ENCODE measurements around the gene CADM2. TPM values are rescaled to one million over a fixed set of nuclear protein-coding genes. Genes with fewer than 3 reads are reported as not detected.
"Not testable (repeated sequence)": the region's sequence is repeated elsewhere in the genome, so short reads cannot be mapped to it uniquely, and the experiment has no call there.

The CADM2 gene
- total RNA-seq, 2 experiments from 2014 or later: 0.47 to 0.62 TPM

DNA sequence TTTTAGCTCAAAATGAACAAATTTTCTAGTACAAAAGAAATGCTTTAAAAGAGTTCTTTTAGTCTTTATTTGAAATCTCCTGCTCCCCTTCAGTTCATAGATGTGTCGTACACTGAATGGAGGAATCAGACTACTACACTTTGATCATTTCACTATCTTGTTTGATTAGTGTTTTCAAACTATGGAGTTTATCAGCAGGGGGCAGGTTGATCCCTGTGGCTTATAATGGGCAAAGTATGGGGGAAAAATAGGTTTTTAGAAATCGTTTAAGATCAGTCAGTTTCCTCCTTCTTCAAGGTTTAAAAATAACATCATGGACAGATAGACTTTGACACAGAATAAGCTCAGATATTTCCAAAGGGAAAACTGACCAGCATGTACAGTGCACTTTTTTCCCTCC lies 701.7 kb downstream of the CADM2 start:
- H3K9me3 Mint-ChIP-seq: peaks cover 1% of the 10 kb centered on the region
- H3K27ac Mint-ChIP-seq: no peak overlapping the region
- ATAC-seq (ENCODE audit: low read depth) (no peak), DNase-seq (no peak)
- H3K4me1 Mint-ChIP-seq: no peaks in the 10 kb centered on the region
- H3K36me3 Mint-ChIP-seq: no peaks in the 10 kb centered on the region
- H3K4me3 Mint-ChIP-seq: no peak overlapping the region
- H3K27me3 Mint-ChIP-seq: no peaks in the 10 kb centered on the region
- POLR2A ChIA-PET: no interaction called here

DNA sequence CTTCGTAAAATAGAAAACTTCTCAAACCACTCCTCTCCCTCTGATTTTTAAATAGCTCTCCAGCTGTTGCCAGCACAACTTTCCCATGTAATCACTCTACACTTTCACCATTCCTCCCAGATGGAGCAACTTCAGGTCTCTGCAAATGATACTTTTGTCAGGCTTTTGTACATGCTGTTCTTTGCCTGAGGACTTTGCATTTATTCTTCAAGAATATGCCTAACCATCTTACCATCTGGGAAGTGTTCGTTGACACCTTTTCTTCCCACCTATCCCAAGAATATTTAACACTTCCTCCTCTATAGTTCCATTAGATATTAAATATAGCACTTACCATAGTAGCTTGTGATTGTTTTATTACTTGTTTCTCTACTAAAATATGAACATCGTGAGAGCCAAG lies 703.7 kb downstream of the CADM2 start:
- H3K4me1 Mint-ChIP-seq: no peaks in the 10 kb centered on the region
- H3K27ac Mint-ChIP-seq: no peak overlapping the region
- DNase-seq (no peak), ATAC-seq (ENCODE audit: low read depth) (no peak)
- no peaks in the 10 kb centered on the region for H3K27me3 Mint-ChIP-seq
- POLR2A ChIA-PET: no interaction called here
- H3K4me3 Mint-ChIP-seq: no peak overlapping the region
- no peaks in the 10 kb centered on the region for H3K36me3 Mint-ChIP-seq
- H3K9me3 Mint-ChIP-seq: peaks cover 1% of the 10 kb centered on the region

DNA sequence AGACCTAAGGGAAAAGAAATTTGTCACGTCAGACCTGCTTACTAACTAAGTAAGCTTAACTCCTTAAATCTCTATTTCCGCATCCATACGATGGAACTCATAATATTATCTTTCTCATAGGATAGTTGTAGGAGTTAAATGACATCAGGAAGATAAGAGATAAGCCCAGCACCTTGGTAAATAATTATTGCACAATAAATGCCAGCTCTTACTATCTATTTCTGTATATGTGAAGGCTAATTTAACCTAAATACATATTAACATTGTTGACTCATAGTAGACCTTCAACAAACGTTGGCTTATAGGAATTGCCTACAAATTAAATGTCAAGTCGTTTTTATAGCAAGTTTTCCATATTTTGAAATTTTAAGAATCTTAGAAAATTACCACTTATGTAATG lies 709.0 kb downstream of the CADM2 start:
- POLR2A ChIA-PET: no interaction called here
- H3K9me3 Mint-ChIP-seq: peaks cover 3% of the 10 kb centered on the region
- H3K4me1 Mint-ChIP-seq: no peaks in the 10 kb centered on the region
- no peak for DNase-seq
- H3K36me3 Mint-ChIP-seq: no peaks in the 10 kb centered on the region
- no peak overlapping the region for H3K4me3 Mint-ChIP-seq
- no peak for ATAC-seq (ENCODE audit: low read depth)
- no peaks in the 10 kb centered on the region for H3K27me3 Mint-ChIP-seq
- no peak overlapping the region for H3K27ac Mint-ChIP-seq

DNA sequence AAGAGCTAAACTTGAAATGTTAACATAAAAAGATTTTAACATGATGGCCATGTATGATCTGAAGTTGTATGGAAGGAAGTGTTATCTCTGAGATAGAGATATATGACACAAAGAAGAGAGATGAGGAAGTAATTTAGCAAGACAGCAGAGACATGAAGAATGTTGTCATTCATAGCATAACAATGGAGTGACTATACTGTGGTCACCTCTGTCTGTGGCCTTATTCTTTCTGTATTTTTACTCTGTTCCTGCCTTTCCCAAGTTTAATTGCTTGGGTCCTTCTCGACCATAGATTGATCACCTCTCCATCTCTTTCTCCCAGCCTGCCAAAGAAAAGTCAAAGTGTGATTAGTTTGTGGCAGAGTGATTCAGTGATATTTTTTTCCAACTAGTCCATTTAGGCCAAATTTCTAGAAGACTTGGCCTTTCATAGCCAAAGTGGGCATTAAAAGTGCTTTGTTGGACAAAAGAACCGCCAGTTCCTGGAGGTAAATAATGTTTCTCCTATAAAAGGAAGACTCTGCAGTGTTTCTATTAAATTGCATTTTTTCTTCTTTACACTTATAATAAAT lies 711.9 kb downstream of the CADM2 start:
- Mint-ChIP-seq H3K36me3 (no peaks in the 10 kb centered on the region), H3K27ac (no peak overlapping the region), H3K27me3 (no peaks in the 10 kb centered on the region), H3K4me3 (no peak overlapping the region), H3K9me3 (peaks cover 3% of the 10 kb centered on the region), H3K4me1 (no peaks in the 10 kb centered on the region)
- POLR2A ChIA-PET: no interaction called here
- DNase-seq: no peak
- no peak for ATAC-seq (ENCODE audit: low read depth)

DNA sequence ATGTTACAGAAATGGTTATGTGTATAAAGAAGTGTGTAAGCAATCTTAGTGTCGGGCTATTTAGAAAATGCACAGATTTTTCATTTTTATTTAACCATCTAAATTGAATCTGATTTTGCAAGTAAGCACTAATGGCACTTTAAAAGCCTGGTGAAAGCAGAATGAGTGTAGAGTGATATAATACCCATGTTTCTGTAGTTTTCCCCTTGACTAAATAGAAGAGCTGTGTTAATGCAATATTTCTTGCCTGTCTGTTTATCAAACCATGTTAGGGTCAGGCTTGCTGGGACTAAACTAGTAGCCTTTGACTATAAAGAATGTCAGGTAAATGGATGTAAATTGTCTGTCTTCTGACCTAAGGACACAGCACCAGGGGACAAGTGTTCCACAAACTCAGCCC lies 714.0 kb downstream of the CADM2 start:
- H3K4me1 Mint-ChIP-seq: no peaks in the 10 kb centered on the region
- POLR2A ChIA-PET: no interaction called here
- no peaks in the 10 kb centered on the region for H3K27me3 Mint-ChIP-seq
- no peak for ATAC-seq (ENCODE audit: low read depth)
- H3K27ac Mint-ChIP-seq: no peak overlapping the region
- DNase-seq: no peak
- no peaks in the 10 kb centered on the region for H3K36me3 Mint-ChIP-seq
- no peak overlapping the region for H3K4me3 Mint-ChIP-seq
- H3K9me3 Mint-ChIP-seq: peaks cover 3% of the 10 kb centered on the region

DNA sequence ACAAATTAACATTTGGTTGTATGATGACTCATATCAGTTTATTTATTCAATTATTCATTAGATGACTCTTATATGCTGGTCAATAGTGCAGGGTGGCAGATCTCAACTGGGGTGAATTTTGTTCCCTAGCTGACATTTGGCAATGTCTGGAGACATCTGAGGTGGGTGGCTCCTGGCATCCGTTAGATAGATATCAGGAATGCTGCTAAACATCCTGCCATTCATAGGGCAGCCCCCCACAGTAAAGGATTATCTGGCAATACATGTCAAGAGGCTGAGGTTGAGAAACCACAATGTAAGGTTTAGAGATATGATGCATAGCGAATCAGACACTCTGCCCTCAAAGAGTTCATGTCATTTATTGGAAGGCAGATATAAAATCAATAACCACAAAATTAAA lies 719.9 kb downstream of the CADM2 start:
- H3K27ac Mint-ChIP-seq: no peak overlapping the region
- H3K36me3 Mint-ChIP-seq: no peaks in the 10 kb centered on the region
- no peak overlapping the region for H3K4me3 Mint-ChIP-seq
- DNase-seq: no peak
- no peaks in the 10 kb centered on the region for H3K9me3 Mint-ChIP-seq
- H3K4me1 Mint-ChIP-seq: no peaks in the 10 kb centered on the region
- no peak for ATAC-seq (ENCODE audit: low read depth)
- H3K27me3 Mint-ChIP-seq: no peaks in the 10 kb centered on the region
- POLR2A ChIA-PET: no interaction called here

DNA sequence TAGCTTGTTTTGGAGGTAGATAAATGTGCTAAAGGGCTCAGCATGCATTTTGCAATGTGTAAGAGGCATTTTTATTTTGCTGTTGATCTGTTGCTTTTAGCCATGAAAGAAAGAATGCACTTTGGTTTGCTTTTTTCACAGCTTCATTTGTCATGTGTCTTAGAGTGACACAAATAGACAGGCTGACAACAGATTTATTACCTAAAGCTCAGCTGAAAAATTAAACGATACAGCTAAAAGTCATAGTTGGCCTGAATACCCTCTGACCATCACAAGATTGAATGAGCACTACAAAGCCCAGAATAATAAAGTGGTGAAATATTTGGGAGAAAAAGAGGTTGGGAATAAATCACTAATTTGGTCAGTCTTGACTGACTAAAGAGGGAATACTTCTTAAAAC lies 723.1 kb downstream of the CADM2 start:
- POLR2A ChIA-PET: no interaction called here
- DNase-seq: no peak
- Mint-ChIP-seq H3K27me3 (no peaks in the 10 kb centered on the region), H3K4me3 (no peak overlapping the region), H3K36me3 (no peaks in the 10 kb centered on the region), H3K9me3 (peaks cover 2% of the 10 kb centered on the region), H3K27ac (no peak overlapping the region), H3K4me1 (no peaks in the 10 kb centered on the region)
- ATAC-seq (ENCODE audit: low read depth): no peak

DNA sequence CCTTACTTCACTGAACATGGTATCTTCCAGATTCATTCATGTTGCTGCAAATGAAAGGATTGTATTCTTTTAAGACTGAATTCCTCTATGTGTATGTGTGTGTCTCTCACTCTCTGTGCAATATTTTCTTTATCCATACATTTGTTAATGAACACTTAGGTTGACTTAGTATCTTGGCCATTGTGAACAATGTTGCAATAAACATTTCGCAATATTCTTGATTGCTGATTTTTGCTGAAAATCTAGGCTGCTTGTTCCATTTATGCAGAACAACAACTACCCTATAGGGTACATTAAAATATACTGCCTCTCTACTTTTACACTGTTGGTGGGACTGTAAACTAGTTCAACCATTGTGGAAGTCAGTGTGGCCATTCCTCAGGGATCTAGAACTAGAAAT lies 732.4 kb downstream of the CADM2 start:
- Mint-ChIP-seq H3K27me3 (no peaks in the 10 kb centered on the region), H3K9me3 (peaks cover 1% of the 10 kb centered on the region), H3K36me3 (no peaks in the 10 kb centered on the region), H3K27ac (no peak overlapping the region), H3K4me3 (no peak overlapping the region), H3K4me1 (no peaks in the 10 kb centered on the region)
- POLR2A ChIA-PET: no interaction called here
- DNase-seq (no peak), ATAC-seq (ENCODE audit: low read depth) (no peak)

DNA sequence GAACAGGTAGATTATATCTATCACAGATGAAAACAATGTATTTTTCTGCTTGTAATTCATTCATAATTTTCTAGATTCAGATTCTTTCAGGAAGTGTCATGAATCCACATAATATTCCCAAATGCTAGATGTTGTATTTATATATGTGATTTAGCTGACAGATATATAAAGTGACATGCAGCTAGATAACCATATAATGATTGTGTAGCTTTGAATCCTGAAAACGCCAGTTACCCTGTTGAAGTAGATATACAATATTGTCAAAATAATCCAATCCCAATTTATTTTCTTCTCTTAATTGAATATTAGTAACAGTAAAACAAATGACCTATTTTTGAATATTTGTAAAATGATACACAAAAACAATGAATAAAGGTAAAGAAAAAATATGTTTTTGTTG lies 738.4 kb downstream of the CADM2 start:
- Mint-ChIP-seq H3K36me3 (no peaks in the 10 kb centered on the region), H3K27me3 (no peaks in the 10 kb centered on the region)

DNA sequence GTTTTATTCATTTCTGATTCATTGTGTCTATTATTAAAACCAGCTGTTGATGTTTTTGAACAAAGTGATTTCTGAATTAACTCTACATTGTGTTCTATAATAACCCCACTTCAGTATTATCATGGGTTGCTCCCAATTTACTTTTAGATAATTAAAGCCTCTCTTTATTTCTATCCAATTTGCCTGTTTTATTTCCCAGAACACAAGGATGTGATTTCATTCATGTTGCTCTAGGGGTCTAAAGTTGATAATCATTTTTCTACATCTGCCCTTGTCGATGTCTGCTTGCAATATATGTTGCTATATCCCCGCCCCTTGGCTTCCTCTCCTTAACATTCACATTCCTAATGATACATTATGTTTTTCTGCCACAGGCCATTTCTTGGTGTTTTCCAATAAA lies 747.3 kb downstream of the CADM2 start:
- Mint-ChIP-seq H3K4me1 (no peaks in the 10 kb centered on the region), H3K9me3 (no peaks in the 10 kb centered on the region), H3K36me3 (no peaks in the 10 kb centered on the region), H3K27me3 (no peaks in the 10 kb centered on the region), H3K4me3 (no peak overlapping the region), H3K27ac (no peak overlapping the region)
- POLR2A ChIA-PET: no interaction called here
- ATAC-seq (ENCODE audit: low read depth): no peak
- no peak for DNase-seq

More for the DNA sequence above, 738.4 kb downstream of the CADM2 start:
- DNase-seq (no peak), ATAC-seq (ENCODE audit: low read depth) (no peak)
- no peak overlapping the region for H3K27ac Mint-ChIP-seq
- H3K4me3 Mint-ChIP-seq: no peak overlapping the region
- peaks cover 5% of the 10 kb centered on the region for H3K9me3 Mint-ChIP-seq
- POLR2A ChIA-PET: no interaction called here
- no peaks in the 10 kb centered on the region for H3K4me1 Mint-ChIP-seq

DNA sequence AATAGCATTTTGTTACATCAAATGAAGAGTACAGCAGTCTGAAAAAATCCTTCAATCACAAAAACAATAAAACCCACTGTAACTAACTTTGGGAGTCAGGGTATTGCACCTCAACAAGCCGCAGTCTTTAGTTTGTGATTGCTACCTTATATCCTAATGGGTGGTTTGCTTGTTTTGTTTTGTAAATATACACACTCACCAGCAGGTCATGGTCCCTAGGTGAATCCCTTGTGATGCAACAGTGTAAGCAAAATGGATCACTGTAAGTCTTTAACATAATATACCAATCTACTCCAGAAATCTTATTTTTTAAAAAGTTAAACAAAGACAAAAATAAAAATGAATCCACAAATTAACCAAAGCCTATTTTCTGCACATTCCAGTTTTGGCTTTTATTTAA lies 749.5 kb downstream of the CADM2 start:
- POLR2A ChIA-PET; H3K27ac Mint-ChIP-seq; H3K27me3 Mint-ChIP-seq; H3K9me3 Mint-ChIP-seq; ATAC-seq (ENCODE audit: low read depth); H3K36me3 Mint-ChIP-seq; H3K4me1 Mint-ChIP-seq; DNase-seq; H3K4me3 Mint-ChIP-seq: not testable (repeated sequence)

DNA sequence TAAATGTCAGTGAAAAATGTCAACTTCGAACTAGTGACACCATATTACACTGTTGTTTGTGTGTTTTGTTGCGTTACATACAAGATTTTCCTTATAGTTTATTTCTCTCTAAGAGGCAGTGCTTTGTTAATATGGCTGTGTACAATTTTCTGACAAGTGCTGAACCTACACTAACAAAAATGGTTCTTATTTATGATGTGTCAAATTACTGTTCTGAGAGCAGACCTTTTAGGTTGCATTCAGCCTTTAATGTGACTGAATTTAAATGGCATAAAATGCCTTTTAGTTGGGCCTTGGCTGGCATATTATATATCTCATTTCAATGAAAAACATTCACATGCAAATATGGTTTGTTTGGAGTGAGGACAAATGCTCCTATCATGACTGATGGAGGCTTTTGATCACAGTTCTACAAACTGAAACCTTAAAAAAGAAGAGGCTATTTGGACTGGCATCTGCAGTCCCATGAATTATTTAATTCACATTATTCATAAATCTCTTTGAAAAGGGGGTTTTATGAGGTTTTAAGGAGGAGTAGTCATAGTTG lies 750.6 kb downstream of the CADM2 start:
- DNase-seq (no peak), ATAC-seq (ENCODE audit: low read depth) (no peak)
- no peaks in the 10 kb centered on the region for H3K4me1 Mint-ChIP-seq
- no peaks in the 10 kb centered on the region for H3K36me3 Mint-ChIP-seq
- peaks cover 2% of the 10 kb centered on the region for H3K9me3 Mint-ChIP-seq
- no peaks in the 10 kb centered on the region for H3K27me3 Mint-ChIP-seq
- POLR2A ChIA-PET: no interaction called here
- no peak overlapping the region for H3K27ac Mint-ChIP-seq
- no peak overlapping the region for H3K4me3 Mint-ChIP-seq

DNA sequence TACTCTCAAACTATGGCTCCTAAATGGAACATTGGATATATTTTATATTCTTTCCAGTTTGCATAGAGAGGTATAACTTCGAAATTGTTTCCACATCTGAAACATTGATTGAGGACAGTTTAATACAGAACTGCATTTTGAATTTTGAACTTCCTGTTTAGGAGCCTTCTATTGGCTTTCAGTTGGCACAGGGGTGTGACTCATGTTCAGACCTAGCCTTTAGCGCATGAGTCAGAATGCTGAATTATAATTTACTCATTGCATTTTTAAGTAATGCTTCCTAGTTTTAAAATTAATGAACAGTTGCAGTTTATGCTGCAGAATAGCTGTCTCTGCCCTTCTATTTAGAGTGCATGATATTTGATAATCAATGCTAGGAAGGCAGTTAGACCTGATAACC lies 751.7 kb downstream of the CADM2 start:
- Mint-ChIP-seq H3K4me1 (no peaks in the 10 kb centered on the region), H3K36me3 (no peaks in the 10 kb centered on the region), H3K27ac (no peak overlapping the region), H3K9me3 (peaks cover 3% of the 10 kb centered on the region), H3K27me3 (no peaks in the 10 kb centered on the region), H3K4me3 (no peak overlapping the region)
- DNase-seq (no peak), ATAC-seq (ENCODE audit: low read depth) (no peak)
- POLR2A ChIA-PET: no interaction called here

DNA sequence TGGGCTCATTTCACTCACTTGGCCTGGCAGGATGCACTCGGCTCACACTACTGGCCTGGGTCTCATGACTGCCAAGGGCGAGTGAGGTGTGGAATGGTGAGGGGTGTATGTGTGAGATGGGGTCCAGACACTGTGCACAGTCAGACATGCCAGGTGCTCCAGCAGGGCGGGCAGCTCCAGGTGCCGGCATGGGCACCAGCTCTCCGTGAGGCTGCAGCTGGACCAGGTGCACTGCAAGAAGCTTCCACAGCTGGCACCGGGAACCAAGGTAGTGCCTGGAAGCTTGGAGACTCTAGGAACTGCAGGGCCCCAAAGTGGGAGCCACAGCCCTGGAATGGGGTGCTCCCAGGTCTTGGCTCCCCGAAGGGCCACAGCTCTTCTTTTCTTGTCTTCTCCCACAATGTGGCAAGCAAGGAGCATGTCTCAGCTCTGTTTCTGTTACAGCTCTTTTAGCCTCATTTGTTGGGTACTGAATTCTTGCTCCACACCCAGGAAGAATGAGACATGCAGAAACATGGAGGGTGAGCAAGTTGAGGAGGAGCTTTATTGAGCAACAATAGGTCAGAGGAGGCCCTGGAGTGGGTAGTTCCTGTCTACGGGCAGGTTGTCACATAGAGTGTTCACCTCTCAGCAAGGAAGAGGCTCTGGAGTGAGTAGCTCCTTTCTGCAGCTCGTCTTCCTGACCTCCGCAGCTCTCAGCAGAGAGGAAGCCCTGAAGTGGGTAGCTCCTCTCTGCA lies 762.8 kb downstream of the CADM2 start:
- no peaks in the 10 kb centered on the region for H3K36me3 Mint-ChIP-seq
- peaks cover 2% of the 10 kb centered on the region for H3K9me3 Mint-ChIP-seq
- no peak overlapping the region for H3K4me3 Mint-ChIP-seq
- H3K4me1 Mint-ChIP-seq: no peaks in the 10 kb centered on the region
- no peak for DNase-seq
- H3K27me3 Mint-ChIP-seq: no peaks in the 10 kb centered on the region
- POLR2A ChIA-PET: no interaction called here
- no peak overlapping the region for H3K27ac Mint-ChIP-seq
- no peak for ATAC-seq (ENCODE audit: low read depth)

Measured in activated naive CD8-positive, alpha-beta T cell treated with anti-CD3 and anti-CD28 coated beads, Interleukin-2, amount 10 ng/mL, durations not matched to agents 7 days and 5 days (primary cell).